ENCODE data around the gene SLC17A5. TPM values are rescaled to one million over a fixed set of nuclear protein-coding genes. Genes with fewer than 3 reads are reported as not detected.

SLC17A5 gene
- total and polyA plus RNA-seq, 9 of the 15 experiments (the other 6 are each of a cell fraction or from before 2014, with no cell fraction given): 1.3 to 7.2 (median 3.4) TPM

DNA sequence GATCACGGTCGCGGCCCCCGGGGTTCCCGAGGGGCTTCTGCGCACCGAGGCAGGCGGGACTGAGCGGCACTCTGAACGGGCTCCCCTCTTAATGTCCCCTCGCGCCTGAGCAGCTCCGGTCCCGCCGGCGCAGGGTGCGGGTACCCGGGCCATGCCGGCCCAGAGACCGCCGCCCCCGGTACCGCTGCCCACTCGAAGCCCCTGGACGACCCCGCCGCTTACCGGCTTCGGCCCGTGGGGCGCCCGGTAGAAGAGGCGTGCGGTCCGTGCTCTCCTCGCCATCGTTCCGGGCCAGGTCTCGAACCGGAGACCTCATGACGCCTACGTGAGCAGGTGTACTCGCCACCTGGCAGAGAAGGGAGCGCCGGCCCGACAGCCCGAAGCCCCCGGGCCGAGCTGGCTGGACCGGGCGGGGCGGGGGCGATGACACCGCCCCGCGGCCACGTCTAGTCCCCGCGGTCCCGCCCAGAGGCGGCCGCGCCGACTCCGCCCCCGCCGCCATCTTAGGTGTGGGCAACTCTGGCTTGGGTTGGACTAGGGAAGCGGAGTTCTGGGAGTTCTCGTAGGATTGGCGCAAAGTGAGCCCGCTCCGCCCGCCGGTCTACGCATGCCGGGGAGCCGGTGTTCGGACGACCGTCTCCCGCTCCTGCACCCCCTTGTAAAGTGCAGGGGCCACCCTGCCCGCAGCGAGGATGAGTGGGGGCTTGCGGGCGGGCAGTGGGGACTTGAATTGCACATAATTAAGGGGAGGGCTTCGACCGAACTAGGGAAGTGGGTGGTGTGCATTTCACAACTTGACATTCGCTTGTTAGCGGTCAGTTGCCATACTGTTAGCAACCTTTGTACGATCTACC, at the start of gene SLC17A5 (continued):
- TF ChIP-seq RBM22 (IDR thresholded peaks at IDR 0.05; ENCODE audit: low read depth, low read length, poor library complexity, severe bottlenecking) (no peak), ZNF707 (CRISPR knock-in tag; conservative IDR thresholded peaks at IDR 0.05) (no peak), KDM5B (IDR thresholded peaks at IDR 0.05; ENCODE audit: insufficient replicate concordance, low read depth, low read length) (peak; percentile 84), NELFE (IDR thresholded peaks at IDR 0.05; ENCODE audit: insufficient read depth, insufficient read length) (no peak), ZFP1 (CRISPR knock-in tag; IDR thresholded peaks at IDR 0.05) (no peak), ZNF311 (CRISPR knock-in tag; IDR thresholded peaks at IDR 0.05) (no peak), POLR3A (IDR thresholded peaks at IDR 0.05; ENCODE audit: borderline replicate concordance, extremely low read depth, insufficient read depth, insufficient read length) (no peak), SIN3A (IDR thresholded peaks at IDR 0.05; ENCODE audit: borderline replicate concordance in 2 of 2, control insufficient read depth in 1 of 2, low read depth in 2 of 2, low read length in 2 of 2) (peak in 1 of 2 experiments; percentile 39; a peak in 2 of 4 replicates), NR4A1 (CRISPR knock-in tag; IDR thresholded peaks at IDR 0.05) (no peak), NR4A1 (tag; IDR thresholded peaks at IDR 0.05) (peak; percentile 14; the same call in 1 of the 2 replicates), ZNF354B (CRISPR knock-in tag; IDR thresholded peaks at IDR 0.05) (no peak), CSDE1 (IDR thresholded peaks at IDR 0.05) (no peak), KDM4B (IDR thresholded peaks at IDR 0.05; ENCODE audit: borderline replicate concordance in 2 of 2, low read depth in 1 of 2) (no peak), CEBPB (tag; IDR thresholded peaks at IDR 0.05) (peak; percentile 96; the same call in 1 of the 2 replicates), ZNF444 (CRISPR knock-in tag; IDR thresholded peaks at IDR 0.05) (no peak), ZNF408 (CRISPR knock-in tag; IDR thresholded peaks at IDR 0.05; ENCODE audit: low read depth) (no peak), CBFB (CRISPR knock-in tag; IDR thresholded peaks at IDR 0.05) (peak; percentile 54; the same call in 1 of the 2 replicates), HSF4 (CRISPR knock-in tag; IDR thresholded peaks at IDR 0.05; ENCODE audit: borderline replicate concordance) (no peak), CBX2 (IDR thresholded peaks at IDR 0.05; ENCODE audit: insufficient read depth, low read length, poor library complexity, severe bottlenecking) (no peak), HNRNPK (IDR thresholded peaks at IDR 0.05; ENCODE audit: low read depth, low read length, poor library complexity, severe bottlenecking) (no peak), ZNF696 (CRISPR knock-in tag; conservative IDR thresholded peaks at IDR 0.05) (no peak), PURB (CRISPR knock-in tag; IDR thresholded peaks at IDR 0.05; ENCODE audit: low read depth) (no peak), MCM2 (IDR thresholded peaks at IDR 0.05; ENCODE audit: low read depth) (no peak), PYGO2 (tag; IDR thresholded peaks at IDR 0.05) (no peak), SNIP1 (IDR thresholded peaks at IDR 0.05; ENCODE audit: low read depth) (no peak), ZNF766 (CRISPR knock-in tag; conservative IDR thresholded peaks at IDR 0.05) (no peak)
- TF ChIP-seq, protein P1, sequence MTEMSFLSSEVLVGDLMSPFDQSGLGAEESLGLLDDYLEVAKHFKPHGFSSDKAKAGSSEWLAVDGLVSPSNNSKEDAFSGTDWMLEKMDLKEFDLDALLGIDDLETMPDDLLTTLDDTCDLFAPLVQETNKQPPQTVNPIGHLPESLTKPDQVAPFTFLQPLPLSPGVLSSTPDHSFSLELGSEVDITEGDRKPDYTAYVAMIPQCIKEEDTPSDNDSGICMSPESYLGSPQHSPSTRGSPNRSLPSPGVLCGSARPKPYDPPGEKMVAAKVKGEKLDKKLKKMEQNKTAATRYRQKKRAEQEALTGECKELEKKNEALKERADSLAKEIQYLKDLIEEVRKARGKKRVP (CRISPR knock-in tag; IDR thresholded peaks at IDR 0.05): no peak
- TF ChIP-seq, protein P2, sequence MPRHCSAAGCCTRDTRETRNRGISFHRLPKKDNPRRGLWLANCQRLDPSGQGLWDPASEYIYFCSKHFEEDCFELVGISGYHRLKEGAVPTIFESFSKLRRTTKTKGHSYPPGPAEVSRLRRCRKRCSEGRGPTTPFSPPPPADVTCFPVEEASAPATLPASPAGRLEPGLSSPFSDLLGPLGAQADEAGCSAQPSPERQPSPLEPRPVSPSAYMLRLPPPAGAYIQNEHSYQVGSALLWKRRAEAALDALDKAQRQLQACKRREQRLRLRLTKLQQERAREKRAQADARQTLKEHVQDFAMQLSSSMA (CRISPR knock-in tag; IDR thresholded peaks at IDR 0.05): no peak

All from K562 (cell line).